Endodermal cell (in vitro differentiated cells): Measurements from ENCODE around the gene KCNC1. TPM values are rescaled to one million over a fixed set of nuclear protein-coding genes. Genes with fewer than 3 reads are reported as not detected.

Source experiments
- DNase-seq: peaks from one replicate; pipeline ENCODE4 v3.0.0-alpha.2; 2017
- H3K27ac ChIP-seq: 2 replicates; pipeline ENCODE4 v1.5.1; 2013; ENCODE audit warnings: mild to moderate bottlenecking, low read depth, low read length, moderate library complexity
- H3K27me3 ChIP-seq: 2 replicates; pipeline ENCODE4 v1.6.1; 2013; ENCODE audit warnings: mild to moderate bottlenecking, low read length, moderate library complexity; ENCODE audit not compliant: insufficient read depth, control insufficient read depth, poor library complexity, severe bottlenecking
- H3K36me3 ChIP-seq: 2 replicates; pipeline ENCODE4 v1.7.0; 2013; ENCODE audit warnings: mild to moderate bottlenecking, low read length, moderate library complexity; ENCODE audit not compliant: control insufficient read depth, insufficient read depth
- H3K4me1 ChIP-seq: one replicate; pipeline ENCODE4 v1.7.0; 2013; ENCODE audit warnings: low read length; ENCODE audit not compliant: control insufficient read depth, insufficient read depth
- H3K4me3 ChIP-seq: 2 replicates; pipeline ENCODE4 v1.5.1; 2013; ENCODE audit warnings: mild to moderate bottlenecking, low read length, moderate library complexity
- H3K9ac ChIP-seq: 2 replicates; pipeline ENCODE4 v1.6.1; 2013; ENCODE audit warnings: mild to moderate bottlenecking, low read length, moderate library complexity; ENCODE audit not compliant: poor library complexity, severe bottlenecking; ENCODE audit errors: extremely low read depth
- H3K9me3 ChIP-seq: 2 replicates; pipeline ENCODE4 v1.6.1; 2013; ENCODE audit warnings: mild to moderate bottlenecking, low read length, moderate library complexity; ENCODE audit not compliant: control insufficient read depth
- H3K27ac Mint-ChIP-seq: 2 replicates; pipeline ENCODE4 v1.8.0; 2020; ENCODE audit warnings: mixed read lengths
- H3K27me3 Mint-ChIP-seq: 2 replicates; pipeline ENCODE4 v1.8.0; 2021; ENCODE audit warnings: mild to moderate bottlenecking, mixed read lengths; ENCODE audit not compliant: insufficient read depth
- H3K36me3 Mint-ChIP-seq: 2 replicates; pipeline ENCODE4 v1.8.0; 2020; ENCODE audit warnings: low read depth, mixed read lengths
- H3K4me1 Mint-ChIP-seq: 2 replicates; pipeline ENCODE4 v1.8.0; 2020; ENCODE audit warnings: mixed read lengths
- H3K4me3 Mint-ChIP-seq: 2 replicates; pipeline ENCODE4 v1.8.0; 2020; ENCODE audit warnings: mild to moderate bottlenecking, moderate library complexity, mixed read lengths
- H3K9me3 Mint-ChIP-seq: 2 replicates; pipeline ENCODE4 v1.8.0; 2020; ENCODE audit warnings: mild to moderate bottlenecking, mixed read lengths
- CTCF ChIP-seq: fragments of 200-600 bp; sonication (generic); conservative IDR thresholded peaks from 2 replicates; pipeline ENCODE4 v1.5.0; 2021; ENCODE audit warnings: antibody characterized with exemption, mild to moderate bottlenecking
- WGBS, 2 experiments: methylation state at CpG; one replicate each; pipeline versions ENCODE4 v1.1.5 to v1.1.7; 2013; ENCODE audit warnings: missing lambda C conversion rate in 2 of 2, mixed read lengths in 1 of 2; ENCODE audit not compliant: insufficient coverage in 1 of 2, insufficient read length in 1 of 2; 5-methylcytosine and 5-hydroxymethylcytosine counted together
- total RNA-seq, 2 donors: library from RNA; stranded (reverse); fragmentation: NEBNext Ultra II Directional in 1 of 2; extraction: Animal tissue kit (Norgen Biotek cat#: 25700) in 1 of 2; gene quantifications; 2 replicates in 1 of 2; 3 replicates in 1 of 2; pipeline ENCODE4 v1.2.1, GENCODE V29; 2021

KCNC1 gene
- total RNA-seq, 2 donors from 2014 or later, result not detected

- Mint-ChIP-seq H3K4me3 (no peak overlapping the region), H3K36me3 (no peaks in the 10 kb centered on the region), H3K9me3 (no peaks in the 10 kb centered on the region), H3K27ac (no peak overlapping the region), H3K4me1 (peaks cover 7% of the 10 kb centered on the region), H3K27me3 (peaks cover 37% of the 10 kb centered on the region)
- no peaks in the 10 kb centered on the region for H3K36me3 ChIP-seq
- DNase-seq, result no peak
- H3K4me3 ChIP-seq, result no peak overlapping the region
- H3K9ac ChIP-seq, result no peak overlapping the region
- no peaks in the 10 kb centered on the region for H3K4me1 ChIP-seq
- peaks cover 100% of the 10 kb centered on the region for H3K27me3 ChIP-seq
- H3K27ac ChIP-seq, result no peak overlapping the region
- no peaks in the 10 kb centered on the region for H3K9me3 ChIP-seq
- WGBS, 2 experiments, result 74 to 80% methylated on average over 6 to 7 of the region's 7 CpGs
- no peak for TF ChIP-seq CTCF
Observed at GRCh38 chr11:17718015-17718414, 16.6 kb upstream of the KCNC1 start.

- peak overlapping the region; percentile 43 for H3K4me3 Mint-ChIP-seq
- Histone ChIP-seq H3K4me3 (peak overlapping the region; percentile 39), H3K4me1 (no peaks in the 10 kb centered on the region), H3K27ac (no peak overlapping the region), H3K9ac (no peak overlapping the region), H3K36me3 (no peaks in the 10 kb centered on the region), H3K27me3 (peaks cover 100% of the 10 kb centered on the region), H3K9me3 (no peaks in the 10 kb centered on the region)
- 18 to 19% methylated on average over 14 to 16 of the region's 16 CpGs for WGBS, 2 experiments
- no peaks in the 10 kb centered on the region for H3K9me3 Mint-ChIP-seq
- peaks cover 7% of the 10 kb centered on the region for H3K4me1 Mint-ChIP-seq
- H3K27ac Mint-ChIP-seq, result no peak overlapping the region
- no peak for TF ChIP-seq CTCF
- no peaks in the 10 kb centered on the region for H3K36me3 Mint-ChIP-seq
- peak; percentile 62 for DNase-seq
- H3K27me3 Mint-ChIP-seq, result peaks cover 43% of the 10 kb centered on the region
Observed at GRCh38 chr11:17718510-17718962, 16.0 kb upstream of the KCNC1 start.

GRCh38 chr11:17719028-17719937, 15.3 kb upstream of the KCNC1 start, which contains the start of gene MYOD1:
Gene MYOD1 (plus strand): TSS chr11:17719571. CDS start chr11:17719783, 212 bp downstream.
- Histone ChIP-seq H3K27me3 (peaks cover 100% of the 10 kb centered on the region), H3K4me1 (no peaks in the 10 kb centered on the region), H3K4me3 (peak within 1 kb of the TSS; percentile 39), H3K27ac (no peak within 1 kb of the TSS), H3K36me3 (no peaks in the 10 kb centered on the region), H3K9ac (no peak within 1 kb of the TSS), H3K9me3 (no peaks in the 10 kb centered on the region)
- DNase-seq, result peak; percentile 86
- H3K4me3 Mint-ChIP-seq, result peak within 1 kb of the TSS; percentile 43
- H3K36me3 Mint-ChIP-seq, result no peaks in the 10 kb centered on the region
- peaks cover 7% of the 10 kb centered on the region for H3K4me1 Mint-ChIP-seq
- peak; percentile 42 for TF ChIP-seq CTCF
- no peaks in the 10 kb centered on the region for H3K9me3 Mint-ChIP-seq
- no peak within 1 kb of the TSS for H3K27ac Mint-ChIP-seq
- WGBS, 2 experiments, result 4% methylated on average over 42 to 68 of the region's 68 CpGs
- peaks cover 50% of the 10 kb centered on the region for H3K27me3 Mint-ChIP-seq
